GM12878 (cell line): Measurements from ENCODE around the gene RAB31. TPM values are rescaled to one million over a fixed set of nuclear protein-coding genes. Genes with fewer than 3 reads are reported as not detected.

ENCODE experiments used
- ATAC-seq: fragments of 200-7000 bp; cut with Tn5 transposase; 3 replicates; pipeline ENCODE4 v1.9.1; 2020; ENCODE audit warnings: mild to moderate bottlenecking, moderate library complexity
- BruUV-seq: library from RNA; stranded (reverse); fragments of 400-500 nt; replicated peaks from 2 replicates; lab custom pipeline; 2021; lab: Mats Ljungman, UMichigan
- CTCF ChIA-PET: fragments of 300-600 bp; sonication (Branson Sonifier 250); formaldehyde crosslinking; extraction: SDS; loops from one replicate; lab custom pipeline; 2021; ENCODE audit warnings: inconsistent platforms; lab: Yijun Ruan, JAX
- POLR2A ChIA-PET: fragments of 350-600 bp; formaldehyde crosslinking; extraction: SDS; loops from one replicate; lab custom pipeline; 2021; ENCODE audit warnings: inconsistent platforms; lab: Charles Lee
- RAD21 ChIA-PET: fragments of 300-600 bp; sonication (Branson Sonifier 250); formaldehyde crosslinking; loops from one replicate; lab custom pipeline; 2023; ENCODE audit warnings: antibody characterized with exemption; ENCODE audit not compliant: unreplicated experiment; lab: Charles Lee
- SMC1A ChIA-PET: fragments of 300-600 bp; sonication (Branson Sonifier 250); formaldehyde crosslinking; loops from one replicate; lab custom pipeline; 2023; ENCODE audit not compliant: unreplicated experiment, uncharacterized antibody; lab: Charles Lee
- DNase-seq: peaks from one replicate; pipeline ENCODE4 v3.0.0-alpha.2; 2011; ENCODE audit warnings: low read depth, low spot score
- FAIRE-seq: peaks from 3 replicates; lab custom pipeline; 2011; peaks lifted over from hg19 to GRCh38; lab: Jason Lieb, UNC
- H2AFZ ChIP-seq: 2 replicates; pipeline ENCODE4 v1.6.0; 2011; ENCODE audit warnings: low read depth, low read length, control low read depth; ENCODE audit not compliant: control insufficient read depth
- H3K27ac ChIP-seq: 2 replicates; pipeline ENCODE4 v1.5.1; 2011; ENCODE audit warnings: control low read depth; ENCODE audit not compliant: control insufficient read depth, insufficient read depth
- H3K27me3 ChIP-seq, 2 experiments: replicated peaks in 1 of 2; 2 replicates each; pipeline versions ENCODE4 v1.6.0 to v1.6.1; 2011; ENCODE audit warnings: low read length in 1 of 2; ENCODE audit not compliant: control insufficient read depth in 2 of 2, insufficient read depth in 2 of 2
- H3K36me3 ChIP-seq, 2 experiments: 2 replicates each; pipeline ENCODE4 v1.5.1; 2011; ENCODE audit warnings: low read length in 1 of 2; ENCODE audit not compliant: control insufficient read depth in 2 of 2, insufficient read depth in 2 of 2
- H3K4me1 ChIP-seq: 2 replicates; pipeline ENCODE4 v1.6.1; 2011; ENCODE audit warnings: mild to moderate bottlenecking, low read length, moderate library complexity, mixed read lengths; ENCODE audit not compliant: control insufficient read depth, insufficient read depth
- H3K4me2 ChIP-seq: 2 replicates; pipeline ENCODE4 v1.6.0; 2011; ENCODE audit warnings: control low read depth; ENCODE audit not compliant: control insufficient read depth, insufficient read depth
- H3K4me3 ChIP-seq: fragments of 200-600 bp; sonication (generic); 2 replicates; pipeline ENCODE4 v1.5.1; 2016
- H3K79me2 ChIP-seq: 2 replicates; pipeline ENCODE4 v1.6.0; 2011; ENCODE audit warnings: low read length; ENCODE audit not compliant: control insufficient read depth, insufficient read depth
- H3K9ac ChIP-seq: 2 replicates; pipeline ENCODE4 v1.8.0; 2011; ENCODE audit warnings: low read length, control low read depth, mixed read lengths; ENCODE audit not compliant: control insufficient read depth, insufficient read depth
- H3K9me3 ChIP-seq: replicated peaks from 3 replicates; pipeline ENCODE4 v1.5.1; 2011; ENCODE audit warnings: mild to moderate bottlenecking, low read length; ENCODE audit not compliant: control insufficient read depth, insufficient read depth
- H4K20me1 ChIP-seq: 2 replicates; pipeline ENCODE4 v1.6.0; 2011; ENCODE audit not compliant: control insufficient read depth, insufficient read depth
- CBX3 ChIP-seq: fragments of 200-600 bp; sonication (generic); IDR thresholded peaks from 2 replicates; pipeline ENCODE4 v1.6.1; 2016; ENCODE audit warnings: low read depth, borderline replicate concordance
- EGR1 ChIP-seq, 2 experiments: IDR thresholded peaks; 1 replicate in 1 of 2; 2 replicates in 1 of 2; pipeline ENCODE4 v1.6.1; 2011 to 2012; ENCODE audit warnings: low read depth in 2 of 2, low read length in 2 of 2, borderline replicate concordance in 1 of 2, mild to moderate bottlenecking in 1 of 2, moderate library complexity in 1 of 2
- ETV6 ChIP-seq, 2 experiments: fragments of 450-650 bp in 1 of 2; IDR thresholded peaks in 1 of 2; conservative IDR thresholded peaks in 1 of 2; 2 replicates each; pipeline ENCODE4 v1.6.1; 2014; ENCODE audit warnings: antibody characterized with exemption in 1 of 2, borderline replicate concordance in 1 of 2, low read depth in 1 of 2, mild to moderate bottlenecking in 1 of 2, moderate library complexity in 1 of 2
- IKZF1 ChIP-seq: fragments of 450-650 bp; conservative IDR thresholded peaks from 2 replicates; pipeline ENCODE4 v1.6.1; 2017; ENCODE audit warnings: antibody characterized with exemption, mild to moderate bottlenecking
- PAX8 ChIP-seq: fragments of 450-650 bp; IDR thresholded peaks from 2 replicates; pipeline ENCODE4 v1.6.1; 2017; ENCODE audit warnings: mild to moderate bottlenecking, moderate library complexity
- POLR2A ChIP-seq: IDR thresholded peaks from 2 replicates; pipeline ENCODE4 v1.6.1; 2011; ENCODE audit warnings: low read depth, mild to moderate bottlenecking, low read length
- RAD21 ChIP-seq: IDR thresholded peaks from 2 replicates; pipeline ENCODE4 v1.6.1; 2011; ENCODE audit warnings: mild to moderate bottlenecking, low read depth, low read length, moderate library complexity; ENCODE audit not compliant: insufficient read depth
- RB1 ChIP-seq: fragments of 450-650 bp; formaldehyde crosslinking; IDR thresholded peaks from 2 replicates; pipeline ENCODE4 v1.6.1; 2017; ENCODE audit warnings: mild to moderate bottlenecking, borderline replicate concordance
- SP1 ChIP-seq: IDR thresholded peaks from one replicate; pipeline ENCODE4 v1.6.1; 2011; ENCODE audit warnings: low read depth, low read length
- SRF ChIP-seq, 2 experiments: IDR thresholded peaks; 2 replicates each; pipeline ENCODE4 v1.6.1; 2011; ENCODE audit warnings: low read depth in 2 of 2, low read length in 2 of 2, mild to moderate bottlenecking in 1 of 2, moderate library complexity in 1 of 2
- TCF12 ChIP-seq: IDR thresholded peaks from 2 replicates; pipeline ENCODE4 v1.6.1; 2011; ENCODE audit warnings: low read depth, mild to moderate bottlenecking, low read length
- YY1 ChIP-seq: IDR thresholded peaks from 2 replicates; pipeline ENCODE4 v1.6.1; 2011; ENCODE audit warnings: low read depth, mild to moderate bottlenecking, low read length
- ZBED1 ChIP-seq: IDR thresholded peaks from 2 replicates; pipeline ENCODE4 v1.6.1; 2016; ENCODE audit warnings: borderline replicate concordance
- ZNF24 ChIP-seq: fragments of 450-650 bp; IDR thresholded peaks from 2 replicates; pipeline ENCODE4 v1.6.1; 2017; ENCODE audit warnings: antibody characterized with exemption, mild to moderate bottlenecking
- ZNF274 ChIP-seq: IDR thresholded peaks from one replicate; pipeline ENCODE4 v1.8.0; 2011; ENCODE audit not compliant: insufficient read length, insufficient read depth
- WGBS: methylation state at CpG from one replicate; pipeline ENCODE4 v1.1.6; 2016; ENCODE audit warnings: low lambda C conversion rate; ENCODE audit not compliant: insufficient replicate concordance, insufficient coverage; ENCODE audit errors: missing lambda C conversion rate; 5-methylcytosine and 5-hydroxymethylcytosine counted together
- in situ Hi-C: fragments of 300-500 bp; cut with MboI; formaldehyde crosslinking; loops from 9 replicates; pipeline ENCODE4 v1.14.3; 2018; ENCODE audit warnings: mixed read lengths
- intact Hi-C: fragments of 100-400 bp; cut with micrococcal nuclease; formaldehyde crosslinking; loops from one replicate; pipeline ENCODE4 v1.14.2; 2022; ENCODE audit not compliant: unreplicated experiment
- polyA plus RNA-seq, 11 experiments: library from polyadenylated mRNA; depleted of rRNA in 4 of 11; unstranded in 6 of 11; stranded (reverse) in 5 of 11; fragments of >200 nt; fragmentation: Nextera tagmentation in 4 of 11; fragmentation: Illumina TruSeq in 1 of 11; extraction: Ambion mirVana in 4 of 11; extraction: Trizol in 1 of 11; gene quantifications; 1 replicate in 1 of 11; 2 replicates in 10 of 11; pipeline versions ENCODE4 v1.2.1 to v1.2.3, GENCODE V29; 2011 to 2016; ENCODE audit warnings: inconsistent platforms in 2 of 11, missing spikeins in 2 of 11, low read depth in 1 of 11
- total RNA-seq, 4 experiments: library from RNA; depleted of rRNA in 3 of 4; stranded (reverse); fragments of >200 nt in 3 of 4; fragmentation: Illumina TruSeq in 1 of 4; extraction: Trizol in 1 of 4; gene quantifications; 2 replicates each; pipeline versions ENCODE4 v1.2.1 to v1.2.3, GENCODE V29; 2013 to 2021
- TF ChIP-seq, protein P1 (sequence below): fragments of 450-650 bp; IDR thresholded peaks from 2 replicates; pipeline ENCODE4 v1.6.1; 2018; ENCODE audit warnings: borderline replicate concordance, mild to moderate bottlenecking; ENCODE audit not compliant: partially characterized antibody
- TF ChIP-seq, protein P2 (sequence below): fragments of 450-650 bp; conservative IDR thresholded peaks from 2 replicates; pipeline ENCODE4 v1.6.1; 2017; ENCODE audit warnings: mild to moderate bottlenecking, moderate library complexity
- TF ChIP-seq, protein P3 (sequence below): fragments of 450-650 bp; formaldehyde crosslinking; IDR thresholded peaks from 2 replicates; pipeline ENCODE4 v1.5.0; 2022; ENCODE audit warnings: mild to moderate bottlenecking, missing genetic modification characterization

RAB31 gene
- total and polyA plus RNA-seq, 10 of the 15 experiments (the other 5 are each of a cell fraction or from before 2014, with no cell fraction given): 0.80 to 23.3 (median 12.2) TPM

DNA sequence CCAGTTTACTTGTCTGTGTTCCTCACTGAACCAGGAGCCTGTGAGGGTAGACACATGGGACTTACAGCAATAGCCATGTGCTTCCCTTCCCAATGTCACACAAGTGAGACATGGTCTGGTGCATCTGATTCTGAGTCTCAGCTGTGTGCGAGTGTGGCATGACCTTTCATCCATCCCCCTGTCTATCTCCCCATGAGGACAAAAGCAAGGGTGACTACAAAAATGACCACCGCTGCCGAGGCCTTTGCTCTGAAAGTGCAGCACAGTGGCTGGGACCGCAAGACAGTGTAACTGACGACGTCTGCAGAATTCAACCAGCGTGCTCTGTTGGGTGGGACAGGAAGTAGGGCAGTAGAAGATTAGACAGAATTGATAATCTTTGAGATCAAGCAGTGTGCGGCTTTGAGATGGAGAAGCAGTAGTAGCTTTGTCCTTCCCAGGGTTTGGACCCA, 50.5 kb downstream of the RAB31 start:
- no peaks in the 10 kb centered on the region; the same call in 1 of the 2 replicates for H3K4me1 ChIP-seq
- POLR2A ChIA-PET: no interaction called here
- BruUV-seq: no TSS peak
- no peaks in the 10 kb centered on the region for H3K27me3 ChIP-seq
- RAD21 ChIA-PET: no interaction called here
- no peak overlapping the region for H3K9ac ChIP-seq
- no peaks in the 10 kb centered on the region for H3K79me2 ChIP-seq
- H3K4me2 ChIP-seq: no peak overlapping the region
- intact Hi-C loops (no loop called here), in situ Hi-C loops (no loop called here)
- no peak for FAIRE-seq
- 91% methylated on average over 8 of the region's 8 CpGs for WGBS
- ATAC-seq: no peak
- no peak for DNase-seq
- H3K9me3 ChIP-seq: no peaks in the 10 kb centered on the region
- CTCF ChIA-PET: no interaction called here
- TF ChIP-seq ZNF274 (no peak), SRF (IDR thresholded peaks at IDR 0.05; ENCODE audit: low read depth in 2 of 2, low read length in 2 of 2) (no peak), CBX3 (no peak), TCF12 (no peak), ZNF24 (no peak), EGR1 (IDR thresholded peaks at IDR 0.05; ENCODE audit: borderline replicate concordance in 1 of 2, low read depth in 2 of 2, low read length in 2 of 2) (no peak), PAX8 (no peak), ETV6 (conservative IDR thresholded peaks at IDR 0.05 in 1 of 2, IDR thresholded peaks at IDR 0.05 in 1 of 2; ENCODE audit: borderline replicate concordance in 1 of 2, low read depth in 1 of 2) (no peak), POLR2A (no peak), YY1 (no peak), RAD21 (no peak), SP1 (no peak), ZBED1 (no peak), RB1 (no peak), IKZF1 (no peak)
- TF ChIP-seq, protein P1, sequence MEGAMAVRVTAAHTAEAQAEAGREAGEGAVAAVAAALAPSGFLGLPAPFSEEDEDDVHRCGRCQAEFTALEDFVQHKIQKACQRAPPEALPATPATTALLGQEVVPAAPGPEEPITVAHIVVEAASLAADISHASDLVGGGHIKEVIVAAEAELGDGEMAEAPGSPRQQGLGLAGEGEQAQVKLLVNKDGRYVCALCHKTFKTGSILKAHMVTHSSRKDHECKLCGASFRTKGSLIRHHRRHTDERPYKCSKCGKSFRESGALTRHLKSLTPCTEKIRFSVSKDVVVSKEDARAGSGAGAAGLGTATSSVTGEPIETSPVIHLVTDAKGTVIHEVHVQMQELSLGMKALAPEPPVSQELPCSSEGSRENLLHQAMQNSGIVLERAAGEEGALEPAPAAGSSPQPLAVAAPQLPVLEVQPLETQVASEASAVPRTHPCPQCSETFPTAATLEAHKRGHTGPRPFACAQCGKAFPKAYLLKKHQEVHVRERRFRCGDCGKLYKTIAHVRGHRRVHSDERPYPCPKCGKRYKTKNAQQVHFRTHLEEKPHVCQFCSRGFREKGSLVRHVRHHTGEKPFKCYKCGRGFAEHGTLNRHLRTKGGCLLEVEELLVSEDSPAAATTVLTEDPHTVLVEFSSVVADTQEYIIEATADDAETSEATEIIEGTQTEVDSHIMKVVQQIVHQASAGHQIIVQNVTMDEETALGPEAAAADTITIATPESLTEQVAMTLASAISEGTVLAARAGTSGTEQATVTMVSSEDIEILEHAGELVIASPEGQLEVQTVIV: no peak
- TF ChIP-seq, protein P2, sequence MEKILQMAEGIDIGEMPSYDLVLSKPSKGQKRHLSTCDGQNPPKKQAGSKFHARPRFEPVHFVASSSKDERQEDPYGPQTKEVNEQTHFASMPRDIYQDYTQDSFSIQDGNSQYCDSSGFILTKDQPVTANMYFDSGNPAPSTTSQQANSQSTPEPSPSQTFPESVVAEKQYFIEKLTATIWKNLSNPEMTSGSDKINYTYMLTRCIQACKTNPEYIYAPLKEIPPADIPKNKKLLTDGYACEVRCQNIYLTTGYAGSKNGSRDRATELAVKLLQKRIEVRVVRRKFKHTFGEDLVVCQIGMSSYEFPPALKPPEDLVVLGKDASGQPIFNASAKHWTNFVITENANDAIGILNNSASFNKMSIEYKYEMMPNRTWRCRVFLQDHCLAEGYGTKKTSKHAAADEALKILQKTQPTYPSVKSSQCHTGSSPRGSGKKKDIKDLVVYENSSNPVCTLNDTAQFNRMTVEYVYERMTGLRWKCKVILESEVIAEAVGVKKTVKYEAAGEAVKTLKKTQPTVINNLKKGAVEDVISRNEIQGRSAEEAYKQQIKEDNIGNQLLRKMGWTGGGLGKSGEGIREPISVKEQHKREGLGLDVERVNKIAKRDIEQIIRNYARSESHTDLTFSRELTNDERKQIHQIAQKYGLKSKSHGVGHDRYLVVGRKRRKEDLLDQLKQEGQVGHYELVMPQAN: no peak
- TF ChIP-seq, protein P3, sequence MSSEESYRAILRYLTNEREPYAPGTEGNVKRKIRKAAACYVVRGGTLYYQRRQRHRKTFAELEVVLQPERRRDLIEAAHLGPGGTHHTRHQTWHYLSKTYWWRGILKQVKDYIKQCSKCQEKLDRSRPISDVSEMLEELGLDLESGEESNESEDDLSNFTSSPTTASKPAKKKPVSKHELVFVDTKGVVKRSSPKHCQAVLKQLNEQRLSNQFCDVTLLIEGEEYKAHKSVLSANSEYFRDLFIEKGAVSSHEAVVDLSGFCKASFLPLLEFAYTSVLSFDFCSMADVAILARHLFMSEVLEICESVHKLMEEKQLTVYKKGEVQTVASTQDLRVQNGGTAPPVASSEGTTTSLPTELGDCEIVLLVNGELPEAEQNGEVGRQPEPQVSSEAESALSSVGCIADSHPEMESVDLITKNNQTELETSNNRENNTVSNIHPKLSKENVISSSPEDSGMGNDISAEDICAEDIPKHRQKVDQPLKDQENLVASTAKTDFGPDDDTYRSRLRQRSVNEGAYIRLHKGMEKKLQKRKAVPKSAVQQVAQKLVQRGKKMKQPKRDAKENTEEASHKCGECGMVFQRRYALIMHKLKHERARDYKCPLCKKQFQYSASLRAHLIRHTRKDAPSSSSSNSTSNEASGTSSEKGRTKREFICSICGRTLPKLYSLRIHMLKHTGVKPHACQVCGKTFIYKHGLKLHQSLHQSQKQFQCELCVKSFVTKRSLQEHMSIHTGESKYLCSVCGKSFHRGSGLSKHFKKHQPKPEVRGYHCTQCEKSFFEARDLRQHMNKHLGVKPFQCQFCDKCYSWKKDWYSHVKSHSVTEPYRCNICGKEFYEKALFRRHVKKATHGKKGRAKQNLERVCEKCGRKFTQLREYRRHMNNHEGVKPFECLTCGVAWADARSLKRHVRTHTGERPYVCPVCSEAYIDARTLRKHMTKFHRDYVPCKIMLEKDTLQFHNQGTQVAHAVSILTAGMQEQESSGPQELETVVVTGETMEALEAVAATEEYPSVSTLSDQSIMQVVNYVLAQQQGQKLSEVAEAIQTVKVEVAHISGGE (CRISPR knock-in tag): no peak
- no peak overlapping the region for H3K27ac ChIP-seq
- no peak overlapping the region for H2AFZ ChIP-seq
- SMC1A ChIA-PET: no interaction called here
- no peak overlapping the region for H3K4me3 ChIP-seq
- H3K36me3 ChIP-seq: no peaks in the 10 kb centered on the region
- no peaks in the 10 kb centered on the region for H4K20me1 ChIP-seq
